Ishikawa (cell line): Measurements from ENCODE around the gene HOXC9.

Experiments used
- CEBPB ChIP-seq: IDR thresholded peaks from 2 replicates; pipeline ENCODE4 v1.6.1; 2012
- CREB1 ChIP-seq: IDR thresholded peaks from 2 replicates; pipeline ENCODE4 v1.6.1; 2012; ENCODE audit warnings: low read depth
- EGR1 ChIP-seq: IDR thresholded peaks from 2 replicates; pipeline ENCODE4 v1.6.1; 2012
- EP300 ChIP-seq: IDR thresholded peaks from 2 replicates; pipeline ENCODE4 v1.6.1; 2012; ENCODE audit warnings: borderline replicate concordance
- FOXM1 ChIP-seq: IDR thresholded peaks from 2 replicates; pipeline ENCODE4 v1.6.1; 2012; ENCODE audit warnings: low read depth, borderline replicate concordance
- MAX ChIP-seq: IDR thresholded peaks from 2 replicates; pipeline ENCODE4 v1.6.1; 2012
- NFIC ChIP-seq: IDR thresholded peaks from 2 replicates; pipeline ENCODE4 v1.6.1; 2012
- RAD21 ChIP-seq: IDR thresholded peaks from 2 replicates; pipeline ENCODE4 v1.6.1; 2012; ENCODE audit warnings: low read depth
- REST ChIP-seq: IDR thresholded peaks from 2 replicates; pipeline ENCODE4 v1.6.1; 2012; ENCODE audit warnings: low read depth, mild to moderate bottlenecking
- TAF1 ChIP-seq: IDR thresholded peaks from 2 replicates; pipeline ENCODE4 v1.6.1; 2012; ENCODE audit warnings: low read depth, mild to moderate bottlenecking
- TCF12 ChIP-seq: IDR thresholded peaks from 2 replicates; pipeline ENCODE4 v1.6.1; 2012; ENCODE audit warnings: low read depth
- TEAD4 ChIP-seq: IDR thresholded peaks from 2 replicates; pipeline ENCODE4 v1.6.1; 2012
- USF1 ChIP-seq: IDR thresholded peaks from 2 replicates; pipeline ENCODE4 v1.6.1; 2012
- YY1 ChIP-seq: IDR thresholded peaks from 2 replicates; pipeline ENCODE4 v1.6.1; 2012; ENCODE audit warnings: low read depth
- ZBTB7A ChIP-seq: IDR thresholded peaks from 2 replicates; pipeline ENCODE4 v1.6.1; 2012; ENCODE audit warnings: low read depth

The HOXC9 gene

GRCh38 chr12:53997204-53998109 lies 2.5 kb upstream of the HOXC9 start:
- TF ChIP-seq TCF12: no peak
- TF ChIP-seq REST: no peak
- TF ChIP-seq YY1: no peak
- TF ChIP-seq CEBPB: no peak
- TF ChIP-seq EGR1: no peak
- no peak for TF ChIP-seq MAX
- TF ChIP-seq NFIC: no peak
- TF ChIP-seq USF1: no peak
- TF ChIP-seq TEAD4: no peak
- no peak for TF ChIP-seq ZBTB7A
- TF ChIP-seq RAD21: no peak
- no peak for TF ChIP-seq TAF1
- TF ChIP-seq FOXM1: no peak
- TF ChIP-seq EP300: no peak
- no peak for TF ChIP-seq CREB1

GRCh38 chr12:53998110-53998899 lies 1.7 kb upstream of the HOXC9 start:
- TF ChIP-seq TAF1: no peak
- no peak for TF ChIP-seq TEAD4
- no peak for TF ChIP-seq FOXM1

- no peak for TF ChIP-seq YY1
- TF ChIP-seq REST: no peak
- TF ChIP-seq TCF12: no peak
- TF ChIP-seq MAX: no peak
- no peak for TF ChIP-seq NFIC
- no peak for TF ChIP-seq TEAD4
- TF ChIP-seq RAD21: no peak
- no peak for TF ChIP-seq CREB1
- TF ChIP-seq TAF1: no peak
- TF ChIP-seq CEBPB: no peak
- TF ChIP-seq USF1: no peak
- TF ChIP-seq FOXM1: no peak
These were observed 1.1 kb upstream of the HOXC9 start for GRCh38 chr12:53998900-53999236.

- TF ChIP-seq FOXM1 (no peak), RAD21 (no peak), CREB1 (no peak), MAX (no peak), TCF12 (0 out of 2 replicates have a peak, but pooled peaks have one; percentile 5), USF1 (peak; percentile 95), ZBTB7A (no peak)
These were observed 324 bp upstream of the HOXC9 start for GRCh38 chr12:53999559-54000115.
